Calu3 (cell line): ENCODE results near the gene OR51E1. TPM values are rescaled to one million over a fixed set of nuclear protein-coding genes. Genes with fewer than 3 reads are reported as not detected.

ENCODE experiments used
- BruUV-seq: library from RNA; stranded (reverse); fragments of 400-500 nt; replicated peaks from 2 replicates; lab custom pipeline; 2021; lab: Mats Ljungman, UMichigan
- CTCF ChIA-PET: fragments of 300-600 bp; sonication (Branson Sonifier 250); formaldehyde crosslinking; loops from one replicate; lab custom pipeline; 2022; ENCODE audit warnings: antibody characterized with exemption; lab: Charles Lee
- DNase-seq: peaks from one replicate; pipeline ENCODE4 v3.0.0; 2022
- H3K27ac Mint-ChIP-seq: one replicate; pipeline ENCODE4 v1.8.0; 2022; ENCODE audit warnings: mixed read lengths; ENCODE audit not compliant: unreplicated experiment
- H3K27me3 Mint-ChIP-seq: one replicate; pipeline ENCODE4 v1.8.0; 2022; ENCODE audit warnings: mixed read lengths; ENCODE audit not compliant: unreplicated experiment
- H3K36me3 Mint-ChIP-seq: one replicate; pipeline ENCODE4 v1.8.0; 2022; ENCODE audit warnings: mild to moderate bottlenecking, moderate library complexity, mixed read lengths; ENCODE audit not compliant: insufficient read depth, unreplicated experiment
- H3K4me1 Mint-ChIP-seq: one replicate; pipeline ENCODE4 v1.8.0; 2022; ENCODE audit warnings: mild to moderate bottlenecking, low read depth, mixed read lengths; ENCODE audit not compliant: unreplicated experiment
- H3K4me3 Mint-ChIP-seq: one replicate; pipeline ENCODE4 v1.8.0; 2022; ENCODE audit warnings: mild to moderate bottlenecking, low read depth, moderate library complexity, mixed read lengths; ENCODE audit not compliant: unreplicated experiment
- H3K9me3 Mint-ChIP-seq: one replicate; pipeline ENCODE4 v1.8.0; 2022; ENCODE audit warnings: low read depth, mixed read lengths; ENCODE audit not compliant: unreplicated experiment
- CTCF ChIP-seq: fragments of 200-600 bp; IDR thresholded peaks from one replicate; pipeline ENCODE4 v1.8.0; 2022; ENCODE audit warnings: antibody characterized with exemption; ENCODE audit not compliant: unreplicated experiment
- intact Hi-C: fragments of 100-400 bp; cut with micrococcal nuclease; formaldehyde crosslinking; loops from one replicate; pipeline ENCODE4 v1.10.0; 2022; ENCODE audit not compliant: unreplicated experiment
- total RNA-seq: library from RNA; stranded (reverse); gene quantifications from 2 replicates; pipeline ENCODE4 v1.2.3, GENCODE V29; 2022

OR51E1 gene
- total RNA-seq, 1 experiment from 2014 or later = not detected

GRCh38 chr11:4664786-4665185 lies 21.0 kb downstream of the OR51E1 start:
- no peak overlapping the region for H3K4me3 Mint-ChIP-seq
- H3K4me1 Mint-ChIP-seq = no peaks in the 10 kb centered on the region
- H3K27me3 Mint-ChIP-seq = peaks cover 37% of the 10 kb centered on the region
- no peaks in the 10 kb centered on the region for H3K36me3 Mint-ChIP-seq
- TF ChIP-seq CTCF = no peak
- H3K27ac Mint-ChIP-seq = no peak overlapping the region
- DNase-seq = no peak
- no TSS peak for BruUV-seq
- CTCF ChIA-PET = no interaction called here
- H3K9me3 Mint-ChIP-seq = no peaks in the 10 kb centered on the region
- intact Hi-C loops = no loop called here

GRCh38 chr11:4665424-4665823 lies 21.6 kb downstream of the OR51E1 start:
- Mint-ChIP-seq H3K4me1 (no peaks in the 10 kb centered on the region), H3K36me3 (no peaks in the 10 kb centered on the region), H3K4me3 (no peak overlapping the region), H3K27me3 (peaks cover 33% of the 10 kb centered on the region), H3K9me3 (no peaks in the 10 kb centered on the region), H3K27ac (no peak overlapping the region)
- DNase-seq = no peak
- intact Hi-C loops = no loop called here
- no peak for TF ChIP-seq CTCF
- BruUV-seq = no TSS peak
- CTCF ChIA-PET = no interaction called here

- Mint-ChIP-seq H3K4me3 (no peak overlapping the region), H3K4me1 (peaks cover 8% of the 10 kb centered on the region), H3K27ac (no peak overlapping the region), H3K36me3 (no peaks in the 10 kb centered on the region), H3K27me3 (peaks cover 23% of the 10 kb centered on the region), H3K9me3 (no peaks in the 10 kb centered on the region)
- CTCF ChIA-PET = no interaction called here
- no peak for TF ChIP-seq CTCF
- no TSS peak for BruUV-seq
- intact Hi-C loops = loop anchor here (2.0 kb wide), 1 partner anchor 35 kb away; the partner anchor contains the start of gene OR51D1
- no peak for DNase-seq
These were observed 28.0 kb downstream of the OR51E1 start for GRCh38 chr11:4671741-4672140.

GRCh38 chr11:4672470-4672869 lies 28.7 kb downstream of the OR51E1 start:
- no peak overlapping the region for H3K27ac Mint-ChIP-seq
- no peak overlapping the region for H3K4me3 Mint-ChIP-seq
- TF ChIP-seq CTCF = no peak
- no peak for DNase-seq
- H3K36me3 Mint-ChIP-seq = no peaks in the 10 kb centered on the region
- H3K4me1 Mint-ChIP-seq = peaks cover 8% of the 10 kb centered on the region
- BruUV-seq = no TSS peak
- H3K9me3 Mint-ChIP-seq = no peaks in the 10 kb centered on the region
- intact Hi-C loops = loop anchor here (2.0 kb wide), 1 partner anchor 36 kb away; the partner anchor contains the start of gene OR51D1
- CTCF ChIA-PET = interaction anchor here (0.6 kb wide), 1 partner anchor 608 kb away, joined by 4 read pairs; no protein-coding TSS in a partner anchor
- peaks cover 23% of the 10 kb centered on the region for H3K27me3 Mint-ChIP-seq
